ENCODE results near the gene MAP7.

DNA sequence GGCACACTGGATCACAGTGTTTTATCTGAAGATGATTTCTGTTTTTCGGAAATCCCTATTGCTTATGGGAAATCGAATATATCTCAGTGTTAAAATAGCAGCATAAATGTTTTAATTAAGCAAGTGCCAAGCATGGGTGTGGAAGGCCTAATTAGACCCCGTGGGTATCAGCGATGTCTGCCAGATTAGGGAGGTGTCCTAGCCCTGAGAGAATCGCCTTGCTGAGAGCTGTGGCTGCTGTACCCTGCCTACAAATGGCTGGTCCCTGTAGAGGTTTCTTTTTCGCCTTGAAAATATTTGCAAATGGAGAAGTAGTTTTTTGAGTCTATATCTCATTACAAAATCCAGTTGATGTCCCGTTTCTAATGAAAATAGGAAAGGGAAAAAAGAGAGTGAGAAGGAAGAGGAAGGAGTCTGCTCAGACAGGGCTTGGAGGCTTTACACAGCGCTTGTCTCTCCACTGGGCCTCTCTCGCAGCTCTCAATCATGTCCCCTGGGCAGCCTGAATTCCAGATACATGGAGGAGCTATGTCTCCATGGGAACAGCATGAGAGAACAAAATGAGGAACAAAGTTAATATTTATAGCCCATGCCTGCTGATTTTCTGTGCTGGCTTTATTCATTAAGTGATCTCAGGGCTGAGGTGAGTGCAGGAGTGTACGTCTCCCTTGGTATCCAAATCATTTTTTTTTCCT, 225.4 kb downstream of the MAP7 start:
- no peak for TF ChIP-seq ZFP36 (IDR thresholded peaks at IDR 0.05; ENCODE audit: borderline replicate concordance, low read depth, low read length, partially characterized antibody)
- no peak for TF ChIP-seq ZNF20 (CRISPR knock-in tag; IDR thresholded peaks at IDR 0.05)

Measured in HepG2 (cell line).